Neural cell (in vitro differentiated cells): ENCODE results near the gene MPDU1. TPM values are rescaled to one million over a fixed set of nuclear protein-coding genes. Genes with fewer than 3 reads are reported as not detected.

Source experiments
- H2AFZ ChIP-seq: fragments of 200-600, 300-800 bp; sonication (generic), shearing (Covaris generic); 2 replicates; pipeline ENCODE4 v1.6.0; 2014; ENCODE audit warnings: low read depth, mild to moderate bottlenecking, antibody characterized with exemption, low read length, moderate library complexity
- H3F3A ChIP-seq: fragments of 200-600 bp; shearing (Covaris generic); 2 replicates; pipeline ENCODE4 v1.6.1; 2016; ENCODE audit warnings: mild to moderate bottlenecking, moderate library complexity, mixed read lengths, antibody characterized with exemption, low read length; ENCODE audit not compliant: insufficient read depth, poor library complexity, severe bottlenecking
- H3K27ac ChIP-seq: fragments of 200-600, 300-800 bp; sonication (generic), shearing (Covaris generic); 2 replicates; pipeline ENCODE4 v1.5.1; 2014; ENCODE audit warnings: mild to moderate bottlenecking, low read length, moderate library complexity
- H3K27me3 ChIP-seq: fragments of 300-800, 200-600 bp; sonication (generic), shearing (Covaris generic); 2 replicates; pipeline ENCODE4 v1.6.0; 2014; ENCODE audit warnings: mild to moderate bottlenecking, low read depth, low read length, moderate library complexity; ENCODE audit not compliant: insufficient read depth
- H3K36me3 ChIP-seq: fragments of 300-800, 200-600 bp; sonication (generic), shearing (Covaris generic); 2 replicates; pipeline ENCODE4 v1.5.1; 2014; ENCODE audit warnings: mild to moderate bottlenecking, antibody characterized with exemption, low read length, moderate library complexity; ENCODE audit not compliant: insufficient read depth
- H3K4me2 ChIP-seq: fragments of 300-800, 200-600 bp; sonication (generic), shearing (Covaris generic); 2 replicates; pipeline ENCODE4 v1.6.0; 2014; ENCODE audit warnings: mild to moderate bottlenecking, low read length
- H3K4me3 ChIP-seq: fragments of 300-800, 200-600 bp; sonication (generic), shearing (Covaris generic); 2 replicates; pipeline ENCODE4 v1.5.1; 2014; ENCODE audit warnings: mild to moderate bottlenecking, low read length, moderate library complexity
- H3K79me2 ChIP-seq: fragments of 200-600 bp; shearing (Covaris generic); replicated peaks from 2 replicates; pipeline ENCODE4 v1.6.0; 2014; ENCODE audit warnings: mild to moderate bottlenecking, low read length, moderate library complexity; ENCODE audit not compliant: insufficient read depth
- H3K9ac ChIP-seq: fragments of 300-800, 200-600 bp; sonication (generic), shearing (Covaris generic); 2 replicates; pipeline ENCODE4 v1.6.1; 2016; ENCODE audit warnings: mild to moderate bottlenecking, low read length, mixed read lengths
- H3K9me2 ChIP-seq: fragments of 200-600 bp; shearing (Covaris generic); 2 replicates; pipeline ENCODE4 v1.6.1; 2016; ENCODE audit warnings: mild to moderate bottlenecking, low read length, mixed read lengths; ENCODE audit not compliant: insufficient read depth
- H3K9me3 ChIP-seq: fragments of 200-600, 300-800 bp; sonication (generic), shearing (Covaris generic); 2 replicates; pipeline ENCODE4 v1.6.1; 2016; ENCODE audit warnings: mild to moderate bottlenecking, mixed run types, low read length, moderate library complexity, mixed read lengths
- H4K20me1 ChIP-seq: fragments of 200-600 bp; shearing (Covaris generic); 2 replicates; pipeline ENCODE4 v1.6.1; 2016; ENCODE audit warnings: mild to moderate bottlenecking, mixed run types; ENCODE audit not compliant: insufficient read depth
- CTCF ChIP-seq: fragments of 450-650 bp; IDR thresholded peaks from 2 replicates; pipeline ENCODE4 v1.5.1; 2014; ENCODE audit warnings: antibody characterized with exemption, mild to moderate bottlenecking, moderate library complexity; ENCODE audit not compliant: poor library complexity, severe bottlenecking
- EP300 ChIP-seq: fragments of 450-650 bp; conservative IDR thresholded peaks from 2 replicates; pipeline ENCODE4 v1.6.1; 2014; ENCODE audit warnings: antibody characterized with exemption, mild to moderate bottlenecking, moderate library complexity; ENCODE audit not compliant: poor library complexity, severe bottlenecking
- EZH2 ChIP-seq: fragments of 200-600, 300-800 bp; shearing (Covaris generic), sonication (generic); IDR thresholded peaks from 2 replicates; pipeline ENCODE4 v1.6.1; 2014; ENCODE audit warnings: antibody characterized with exemption, low read length, borderline replicate concordance, mild to moderate bottlenecking; ENCODE audit not compliant: insufficient read depth, poor library complexity, severe bottlenecking
- MXI1 ChIP-seq: fragments of 450-650 bp; conservative IDR thresholded peaks from 2 replicates; pipeline ENCODE4 v1.6.1; 2014; ENCODE audit warnings: antibody characterized with exemption, mild to moderate bottlenecking; ENCODE audit not compliant: poor library complexity, severe bottlenecking
- POLR2AphosphoS5 ChIP-seq: IDR thresholded peaks from 2 replicates; pipeline ENCODE4 v1.6.1; 2012
- RAD21 ChIP-seq: fragments of 450-650 bp; conservative IDR thresholded peaks from 2 replicates; pipeline ENCODE4 v1.6.1; 2014; ENCODE audit warnings: antibody characterized with exemption, mild to moderate bottlenecking, moderate library complexity
- SMC3 ChIP-seq: fragments of 450-650 bp; conservative IDR thresholded peaks from 2 replicates; pipeline ENCODE4 v1.6.1; 2014; ENCODE audit warnings: antibody characterized with exemption, mild to moderate bottlenecking, moderate library complexity; ENCODE audit not compliant: poor library complexity
- TAF1 ChIP-seq: IDR thresholded peaks from 2 replicates; pipeline ENCODE4 v1.6.1; 2012; ENCODE audit warnings: low read depth
- polyA plus RNA-seq: library from polyadenylated mRNA; depleted of rRNA; stranded (reverse); fragments of >200 nt; gene quantifications from 2 replicates; pipeline ENCODE4 v1.2.3, GENCODE V29; 2014
- TF ChIP-seq, protein P1 (sequence below): IDR thresholded peaks from 2 replicates; pipeline ENCODE4 v1.6.1; 2012; ENCODE audit warnings: borderline replicate concordance

The MPDU1 gene
- polyA plus RNA-seq, 1 donor from 2014 or later = 110 TPM

GRCh38 chr17:7615265-7615747 is 31.7 kb downstream of the MPDU1 start:
- Histone ChIP-seq H3K9me2 (no peaks in the 10 kb centered on the region), H3K4me3 (peak overlapping the region; percentile 64), H3K79me2 (peaks cover 40% of the 10 kb centered on the region), H3K27me3 (no peaks in the 10 kb centered on the region), H3K36me3 (no peaks in the 10 kb centered on the region), H2AFZ (no peak overlapping the region), H3K4me2 (no peak overlapping the region), H3F3A (no peaks in the 10 kb centered on the region), H3K9ac (peak overlapping the region; percentile 61), H3K9me3 (no peaks in the 10 kb centered on the region), H3K27ac (peak overlapping the region; percentile 76), H4K20me1 (no peaks in the 10 kb centered on the region)
- no peak for TF ChIP-seq RAD21
- no peak for TF ChIP-seq MXI1
- TF ChIP-seq EZH2 = no peak
- TF ChIP-seq, protein P1, sequence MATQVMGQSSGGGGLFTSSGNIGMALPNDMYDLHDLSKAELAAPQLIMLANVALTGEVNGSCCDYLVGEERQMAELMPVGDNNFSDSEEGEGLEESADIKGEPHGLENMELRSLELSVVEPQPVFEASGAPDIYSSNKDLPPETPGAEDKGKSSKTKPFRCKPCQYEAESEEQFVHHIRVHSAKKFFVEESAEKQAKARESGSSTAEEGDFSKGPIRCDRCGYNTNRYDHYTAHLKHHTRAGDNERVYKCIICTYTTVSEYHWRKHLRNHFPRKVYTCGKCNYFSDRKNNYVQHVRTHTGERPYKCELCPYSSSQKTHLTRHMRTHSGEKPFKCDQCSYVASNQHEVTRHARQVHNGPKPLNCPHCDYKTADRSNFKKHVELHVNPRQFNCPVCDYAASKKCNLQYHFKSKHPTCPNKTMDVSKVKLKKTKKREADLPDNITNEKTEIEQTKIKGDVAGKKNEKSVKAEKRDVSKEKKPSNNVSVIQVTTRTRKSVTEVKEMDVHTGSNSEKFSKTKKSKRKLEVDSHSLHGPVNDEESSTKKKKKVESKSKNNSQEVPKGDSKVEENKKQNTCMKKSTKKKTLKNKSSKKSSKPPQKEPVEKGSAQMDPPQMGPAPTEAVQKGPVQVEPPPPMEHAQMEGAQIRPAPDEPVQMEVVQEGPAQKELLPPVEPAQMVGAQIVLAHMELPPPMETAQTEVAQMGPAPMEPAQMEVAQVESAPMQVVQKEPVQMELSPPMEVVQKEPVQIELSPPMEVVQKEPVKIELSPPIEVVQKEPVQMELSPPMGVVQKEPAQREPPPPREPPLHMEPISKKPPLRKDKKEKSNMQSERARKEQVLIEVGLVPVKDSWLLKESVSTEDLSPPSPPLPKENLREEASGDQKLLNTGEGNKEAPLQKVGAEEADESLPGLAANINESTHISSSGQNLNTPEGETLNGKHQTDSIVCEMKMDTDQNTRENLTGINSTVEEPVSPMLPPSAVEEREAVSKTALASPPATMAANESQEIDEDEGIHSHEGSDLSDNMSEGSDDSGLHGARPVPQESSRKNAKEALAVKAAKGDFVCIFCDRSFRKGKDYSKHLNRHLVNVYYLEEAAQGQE = no peak
- TF ChIP-seq CTCF = no peak
- TF ChIP-seq POLR2AphosphoS5 = no peak
- no peak for TF ChIP-seq SMC3
- no peak for TF ChIP-seq EP300
- no peak for TF ChIP-seq TAF1

- H3F3A ChIP-seq = no peaks in the 10 kb centered on the region
- no peaks in the 10 kb centered on the region for H3K27me3 ChIP-seq
- no peaks in the 10 kb centered on the region for H4K20me1 ChIP-seq
- no peaks in the 10 kb centered on the region for H3K9me3 ChIP-seq
- H3K27ac ChIP-seq = no peak overlapping the region
- no peak overlapping the region for H3K4me2 ChIP-seq
- no peaks in the 10 kb centered on the region for H3K9me2 ChIP-seq
- H2AFZ ChIP-seq = no peak overlapping the region
- H3K36me3 ChIP-seq = no peaks in the 10 kb centered on the region
- TF ChIP-seq, protein P1 = no peak
- TF ChIP-seq RAD21 (no peak), POLR2AphosphoS5 (no peak), EZH2 (no peak), TAF1 (no peak), CTCF (no peak), MXI1 (no peak), SMC3 (no peak), EP300 (no peak)
- peaks cover 8% of the 10 kb centered on the region for H3K79me2 ChIP-seq
- no peak overlapping the region for H3K4me3 ChIP-seq
- H3K9ac ChIP-seq = no peak overlapping the region
Measured at GRCh38 chr17:7618608-7619007, 35.0 kb downstream of the MPDU1 start.
